GM12875 (cell line): Measurements from ENCODE around the gene RAB31.

Source experiments
- H3K4me3 ChIP-seq: one replicate; pipeline ENCODE4 v1.5.1; 2011; ENCODE audit warnings: low read depth, low read length, control low read depth
- CTCF ChIP-seq: IDR thresholded peaks from 2 replicates; pipeline ENCODE4 v1.5.1; 2011; ENCODE audit warnings: low read depth, mild to moderate bottlenecking, control low read depth, inconsistent platforms, low read length, moderate library complexity, borderline replicate concordance; ENCODE audit not compliant: insufficient read depth

The RAB31 gene

DNA sequence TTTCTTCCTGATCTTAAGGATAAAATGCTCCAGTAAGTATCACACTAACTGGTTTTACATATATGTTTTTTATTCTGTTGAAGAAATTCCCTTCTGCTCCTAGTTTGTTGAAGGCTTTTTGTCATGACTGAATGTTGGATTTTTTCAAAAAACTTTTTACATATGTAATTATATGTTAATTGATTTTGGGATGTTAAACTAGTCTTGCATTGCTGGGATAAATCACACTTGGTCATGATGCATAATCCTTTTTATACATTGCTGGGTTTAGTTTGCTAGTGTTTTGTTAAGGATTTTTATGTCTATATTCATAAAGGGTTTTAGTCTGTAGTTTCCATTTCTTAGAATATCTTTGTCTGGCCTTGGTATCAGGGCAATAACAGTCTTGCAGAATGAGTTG lies 112.0 kb downstream of the RAB31 start:
- TF ChIP-seq CTCF = no peak
- no peak overlapping the region for H3K4me3 ChIP-seq

DNA sequence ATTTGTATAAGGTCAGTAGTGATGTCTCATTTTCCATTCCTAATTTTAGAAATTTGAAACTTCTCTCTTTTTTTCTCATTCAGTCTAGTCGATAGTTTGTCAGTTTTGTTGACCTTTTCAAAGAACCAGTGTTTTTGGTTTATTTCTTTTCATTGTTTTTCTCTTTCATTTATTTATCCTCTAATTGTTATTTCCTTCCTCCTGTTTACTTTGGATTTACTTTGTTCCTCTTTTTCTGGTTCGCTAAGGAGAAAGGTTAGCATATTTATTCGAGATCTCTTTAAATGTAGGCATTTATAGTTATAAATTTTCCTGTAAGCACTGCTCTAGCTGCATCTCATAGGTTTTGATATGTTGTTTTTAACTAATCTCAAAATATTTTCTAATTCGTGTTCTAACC lies 112.6 kb downstream of the RAB31 start:
- no peak overlapping the region for H3K4me3 ChIP-seq
- no peak for TF ChIP-seq CTCF

DNA sequence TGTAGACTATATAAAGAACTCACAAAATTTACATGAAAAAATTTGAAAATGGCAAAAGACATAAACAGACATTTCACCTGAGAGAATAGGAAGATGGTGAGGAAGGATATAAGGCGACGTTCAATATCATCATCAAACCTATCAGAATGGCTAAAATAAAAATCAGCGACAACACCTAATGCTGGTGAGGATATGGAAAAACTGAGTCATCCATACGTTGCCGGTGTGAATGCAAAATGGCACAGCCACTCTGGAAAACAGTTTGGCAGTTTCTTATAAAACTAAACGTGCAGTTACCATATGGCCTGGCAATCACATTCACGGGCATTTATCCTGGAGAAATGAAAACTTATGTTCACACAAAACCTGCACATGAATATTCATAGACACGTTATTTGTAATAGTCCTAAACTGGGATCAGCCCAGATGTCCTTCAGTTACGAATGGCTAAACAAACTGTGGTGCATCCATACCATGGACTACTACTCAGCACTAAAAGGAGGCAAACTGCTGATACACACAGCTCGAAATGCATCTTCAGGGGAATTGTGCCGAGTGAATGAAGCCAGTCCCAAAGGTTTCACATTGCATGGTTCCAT lies 114.6 kb downstream of the RAB31 start:
- TF ChIP-seq CTCF = no peak

DNA sequence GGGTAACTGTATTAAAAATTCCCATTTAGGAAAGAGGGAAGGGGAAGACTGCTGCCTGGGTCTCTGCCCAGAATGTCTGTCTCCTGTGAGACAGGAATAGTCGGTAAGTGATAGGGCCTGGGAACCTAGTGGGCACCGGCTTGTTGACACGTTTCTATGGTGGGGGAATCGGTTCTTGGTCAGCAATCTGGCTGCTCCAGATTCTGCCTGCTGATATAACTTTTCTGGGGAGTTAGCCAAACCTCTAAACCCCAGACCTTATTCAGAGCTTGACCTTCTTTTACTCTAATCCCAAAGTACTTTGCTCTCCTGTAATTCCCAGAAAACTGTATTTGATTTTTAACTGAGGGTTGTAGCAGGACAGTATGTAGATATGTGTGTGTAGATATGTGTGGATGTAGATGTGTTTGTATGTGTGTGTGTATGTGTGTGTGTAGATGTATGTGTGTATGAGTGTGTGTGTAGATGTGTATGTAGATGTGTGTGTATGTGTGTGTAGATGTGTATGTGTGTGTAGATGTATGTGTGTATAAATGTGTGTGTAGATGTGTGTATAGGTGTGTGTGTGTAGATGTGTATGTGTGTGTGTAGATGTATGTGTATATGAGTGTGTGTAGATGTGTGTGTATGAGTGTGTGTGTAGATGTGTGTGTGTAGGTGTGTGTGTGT lies 115.8 kb downstream of the RAB31 start:
- no peak overlapping the region for H3K4me3 ChIP-seq
- TF ChIP-seq CTCF = no peak

More for the DNA sequence above, 114.6 kb downstream of the RAB31 start:
- no peak overlapping the region for H3K4me3 ChIP-seq

- no peak overlapping the region for H3K4me3 ChIP-seq
- no peak for TF ChIP-seq CTCF
Measured at GRCh38 chr18:9824474-9824832, 116.4 kb downstream of the RAB31 start.

DNA sequence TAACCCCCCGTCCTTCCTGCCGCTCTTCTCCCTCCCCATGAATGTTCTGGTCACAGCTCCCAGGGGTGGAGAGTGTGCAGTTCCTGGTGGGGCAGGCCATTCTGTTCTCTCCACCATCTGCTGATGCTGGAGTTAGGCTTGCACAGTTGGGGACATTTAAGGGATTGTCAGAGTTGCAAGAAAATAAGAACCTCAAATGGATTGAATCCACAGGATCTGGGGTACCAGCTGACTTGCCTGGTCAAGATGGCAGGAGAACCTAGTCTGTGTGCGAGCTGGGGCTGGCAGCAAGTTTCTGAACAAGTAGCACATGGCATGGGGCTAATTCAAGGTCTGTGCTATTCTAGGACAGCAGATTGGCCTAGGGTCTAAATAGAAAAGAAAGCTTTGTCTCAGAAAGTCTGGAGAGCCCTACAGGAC lies 116.9 kb downstream of the RAB31 start:
- no peak for TF ChIP-seq CTCF
- no peak overlapping the region for H3K4me3 ChIP-seq

- H3K4me3 ChIP-seq = no peak overlapping the region
- no peak for TF ChIP-seq CTCF
Measured at GRCh38 chr18:9825571-9826073, 117.5 kb downstream of the RAB31 start.
